Smooth muscle cell (in vitro differentiated cells): Measurements from ENCODE around the gene MARCHF10. TPM values are rescaled to one million over a fixed set of nuclear protein-coding genes. Genes with fewer than 3 reads are reported as not detected.

Source experiments
- DNase-seq: peaks from one replicate; lab custom pipeline; 2025; ENCODE audit not compliant: unreplicated experiment; lab: John Stamatoyannopoulos, UW
- H2AFZ ChIP-seq: fragments of 200-600 bp; sonication (generic); 2 replicates; pipeline ENCODE4 v1.6.0; 2016; ENCODE audit warnings: antibody characterized with exemption, low read depth, mild to moderate bottlenecking
- H3F3A ChIP-seq: fragments of 200-600 bp; sonication (generic); 2 replicates; pipeline ENCODE4 v1.6.0; 2017; ENCODE audit warnings: antibody characterized with exemption, low read depth
- H3K27ac ChIP-seq: fragments of 200-600 bp; sonication (generic); 2 replicates; pipeline ENCODE4 v1.5.1; 2016; ENCODE audit warnings: low read depth, mild to moderate bottlenecking
- H3K27me3 ChIP-seq: fragments of 200-600 bp; sonication (generic); 2 replicates; pipeline ENCODE4 v1.6.1; 2016; ENCODE audit warnings: low read depth, mild to moderate bottlenecking
- H3K36me3 ChIP-seq: fragments of 200-600 bp; sonication (generic); 2 replicates; pipeline ENCODE4 v1.5.1; 2016; ENCODE audit warnings: low read depth
- H3K4me1 ChIP-seq: fragments of 200-600 bp; sonication (generic); 2 replicates; pipeline ENCODE4 v1.5.1; 2016; ENCODE audit warnings: low read depth
- H3K4me2 ChIP-seq: fragments of 200-600 bp; sonication (generic); 2 replicates; pipeline ENCODE4 v1.6.0; 2016; ENCODE audit warnings: mild to moderate bottlenecking
- H3K4me3 ChIP-seq: fragments of 200-600 bp; sonication (generic); 2 replicates; pipeline ENCODE4 v1.5.1; 2016; ENCODE audit warnings: mild to moderate bottlenecking
- H3K79me2 ChIP-seq: fragments of 200-600 bp; sonication (generic); 2 replicates; pipeline ENCODE4 v1.6.0; 2016; ENCODE audit warnings: low read depth, mild to moderate bottlenecking
- H3K9ac ChIP-seq: fragments of 200-600 bp; sonication (generic); 2 replicates; pipeline ENCODE4 v1.6.0; 2016; ENCODE audit warnings: low read depth
- H3K9me3 ChIP-seq: fragments of 200-600 bp; sonication (generic); replicated peaks from 2 replicates; pipeline ENCODE4 v1.5.1; 2016; ENCODE audit warnings: low read depth
- H4K20me1 ChIP-seq: fragments of 200-600 bp; sonication (generic); 2 replicates; pipeline ENCODE4 v1.6.0; 2016; ENCODE audit warnings: low read depth
- WGBS: methylation state at CpG from one replicate; pipeline ENCODE4 v1.1.7; 2016; ENCODE audit warnings: low lambda C conversion rate; 5-methylcytosine and 5-hydroxymethylcytosine counted together
- polyA plus RNA-seq: library from polyadenylated mRNA; unstranded; fragments of >200 nt; fragmentation: Nextera tagmentation; extraction: Ambion mirVana; gene quantifications from 2 replicates; pipeline ENCODE4 v1.2.1, GENCODE V29; 2016
- total RNA-seq: library from RNA; depleted of rRNA; stranded (reverse); fragments of >200 nt; gene quantifications from 2 replicates; pipeline ENCODE4 v1.2.3, GENCODE V29; 2014
- TF ChIP-seq, protein P1 (sequence below): fragments of 200-600 bp; sonication (generic); IDR thresholded peaks from 2 replicates; pipeline ENCODE4 v1.5.1; 2017; ENCODE audit warnings: borderline replicate concordance, mild to moderate bottlenecking, antibody characterized with exemption; ENCODE audit not compliant: insufficient read depth, poor library complexity, severe bottlenecking

MARCHF10 gene
- total and polyA plus RNA-seq, 2 experiments from 2014 or later = not detected

DNA sequence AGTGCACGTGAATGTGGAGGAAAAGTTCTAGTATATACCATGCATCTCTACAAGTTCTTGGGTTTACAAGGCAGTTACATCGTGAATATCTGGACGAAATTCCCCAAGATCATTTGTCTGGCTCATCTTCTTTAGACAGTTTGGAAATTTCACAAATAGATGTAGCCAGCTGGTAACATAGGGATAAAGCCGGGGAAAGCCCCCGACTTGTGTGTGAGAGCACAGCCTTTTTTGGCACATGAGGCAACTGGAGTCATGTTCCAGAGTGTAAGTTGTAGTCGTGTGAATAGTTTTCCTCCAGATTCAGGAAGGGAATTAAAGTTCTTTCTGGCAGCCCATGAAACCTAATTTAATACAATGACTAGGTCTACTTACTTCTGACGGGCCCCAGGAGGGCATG lies 62.3 kb downstream of the MARCHF10 start:
- no peak overlapping the region for H2AFZ ChIP-seq
- H3F3A ChIP-seq = no peaks in the 10 kb centered on the region
- no peaks in the 10 kb centered on the region for H3K27me3 ChIP-seq
- H3K4me3 ChIP-seq = no peak overlapping the region
- no peak overlapping the region for H3K4me2 ChIP-seq
- H3K9ac ChIP-seq = no peak overlapping the region
- 90% methylated on average over 7 of the region's 7 CpGs for WGBS
- TF ChIP-seq, protein P1, sequence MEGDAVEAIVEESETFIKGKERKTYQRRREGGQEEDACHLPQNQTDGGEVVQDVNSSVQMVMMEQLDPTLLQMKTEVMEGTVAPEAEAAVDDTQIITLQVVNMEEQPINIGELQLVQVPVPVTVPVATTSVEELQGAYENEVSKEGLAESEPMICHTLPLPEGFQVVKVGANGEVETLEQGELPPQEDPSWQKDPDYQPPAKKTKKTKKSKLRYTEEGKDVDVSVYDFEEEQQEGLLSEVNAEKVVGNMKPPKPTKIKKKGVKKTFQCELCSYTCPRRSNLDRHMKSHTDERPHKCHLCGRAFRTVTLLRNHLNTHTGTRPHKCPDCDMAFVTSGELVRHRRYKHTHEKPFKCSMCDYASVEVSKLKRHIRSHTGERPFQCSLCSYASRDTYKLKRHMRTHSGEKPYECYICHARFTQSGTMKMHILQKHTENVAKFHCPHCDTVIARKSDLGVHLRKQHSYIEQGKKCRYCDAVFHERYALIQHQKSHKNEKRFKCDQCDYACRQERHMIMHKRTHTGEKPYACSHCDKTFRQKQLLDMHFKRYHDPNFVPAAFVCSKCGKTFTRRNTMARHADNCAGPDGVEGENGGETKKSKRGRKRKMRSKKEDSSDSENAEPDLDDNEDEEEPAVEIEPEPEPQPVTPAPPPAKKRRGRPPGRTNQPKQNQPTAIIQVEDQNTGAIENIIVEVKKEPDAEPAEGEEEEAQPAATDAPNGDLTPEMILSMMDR = no peak
- H3K9me3 ChIP-seq = no peaks in the 10 kb centered on the region
- peaks cover 3% of the 10 kb centered on the region for H3K4me1 ChIP-seq
- no peaks in the 10 kb centered on the region for H3K79me2 ChIP-seq
- no peaks in the 10 kb centered on the region for H4K20me1 ChIP-seq
- H3K27ac ChIP-seq = no peak overlapping the region
- H3K36me3 ChIP-seq = no peaks in the 10 kb centered on the region
- no peak for DNase-seq

DNA sequence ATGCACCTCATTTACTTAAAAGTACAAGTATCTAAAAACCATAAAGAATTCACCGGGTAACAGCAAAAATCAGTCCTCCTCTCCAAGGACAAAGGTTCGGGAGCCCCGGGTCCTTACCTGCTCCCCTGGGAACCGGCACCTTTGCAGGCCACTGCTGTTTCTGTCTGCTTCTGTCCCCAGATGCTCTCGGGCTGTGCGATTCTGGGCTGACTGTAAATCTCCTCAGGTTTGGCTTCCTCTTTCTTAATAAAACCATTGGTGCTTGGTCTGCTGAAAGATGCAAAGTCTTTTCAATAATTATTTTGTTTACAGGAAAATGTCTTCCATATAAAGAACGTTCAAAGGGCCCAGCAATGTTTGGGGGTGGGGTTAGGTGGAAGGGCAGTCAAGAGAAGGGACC lies 63.9 kb downstream of the MARCHF10 start:
- no peaks in the 10 kb centered on the region for H3K36me3 ChIP-seq
- no peaks in the 10 kb centered on the region for H3K27me3 ChIP-seq
- DNase-seq = no peak
- H2AFZ ChIP-seq = no peak overlapping the region
- H4K20me1 ChIP-seq = no peaks in the 10 kb centered on the region
- H3K9ac ChIP-seq = no peak overlapping the region
- H3K79me2 ChIP-seq = no peaks in the 10 kb centered on the region
- TF ChIP-seq, protein P1 = no peak
- H3K4me3 ChIP-seq = no peak overlapping the region
- H3K27ac ChIP-seq = no peak overlapping the region
- H3K4me2 ChIP-seq = no peak overlapping the region
- 90% methylated on average over 7 of the region's 7 CpGs for WGBS
- no peaks in the 10 kb centered on the region for H3F3A ChIP-seq
- H3K9me3 ChIP-seq = no peaks in the 10 kb centered on the region
- H3K4me1 ChIP-seq = no peaks in the 10 kb centered on the region

DNA sequence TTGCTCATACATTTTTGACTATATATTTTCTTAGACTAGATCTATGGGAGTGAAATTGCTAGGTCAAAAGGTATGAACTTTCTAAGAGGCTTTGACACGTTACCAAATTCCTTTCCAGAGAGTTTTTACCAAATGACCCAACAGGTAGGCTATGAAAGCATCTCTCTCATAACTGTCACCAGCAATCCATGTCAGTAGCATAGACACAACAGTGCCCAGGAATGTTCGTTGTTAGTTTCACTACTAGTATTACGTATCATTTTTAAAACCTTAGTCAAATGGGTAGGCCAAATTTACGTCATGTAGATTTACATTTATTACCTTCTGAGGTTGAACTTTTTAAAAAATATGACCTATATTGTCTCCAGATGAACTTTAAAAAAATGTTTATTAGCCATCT lies 66.8 kb downstream of the MARCHF10 start:
- Histone ChIP-seq H3K4me2 (no peak overlapping the region), H3K4me1 (no peaks in the 10 kb centered on the region), H3F3A (no peaks in the 10 kb centered on the region), H3K9ac (no peak overlapping the region), H4K20me1 (no peaks in the 10 kb centered on the region), H3K27me3 (no peaks in the 10 kb centered on the region), H3K27ac (no peak overlapping the region), H3K36me3 (no peaks in the 10 kb centered on the region), H3K79me2 (no peaks in the 10 kb centered on the region), H2AFZ (no peak overlapping the region), H3K9me3 (no peaks in the 10 kb centered on the region), H3K4me3 (no peak overlapping the region)
- 93% methylated on average over 4 of the region's 4 CpGs for WGBS
- DNase-seq = no peak
- TF ChIP-seq, protein P1 = no peak

DNA sequence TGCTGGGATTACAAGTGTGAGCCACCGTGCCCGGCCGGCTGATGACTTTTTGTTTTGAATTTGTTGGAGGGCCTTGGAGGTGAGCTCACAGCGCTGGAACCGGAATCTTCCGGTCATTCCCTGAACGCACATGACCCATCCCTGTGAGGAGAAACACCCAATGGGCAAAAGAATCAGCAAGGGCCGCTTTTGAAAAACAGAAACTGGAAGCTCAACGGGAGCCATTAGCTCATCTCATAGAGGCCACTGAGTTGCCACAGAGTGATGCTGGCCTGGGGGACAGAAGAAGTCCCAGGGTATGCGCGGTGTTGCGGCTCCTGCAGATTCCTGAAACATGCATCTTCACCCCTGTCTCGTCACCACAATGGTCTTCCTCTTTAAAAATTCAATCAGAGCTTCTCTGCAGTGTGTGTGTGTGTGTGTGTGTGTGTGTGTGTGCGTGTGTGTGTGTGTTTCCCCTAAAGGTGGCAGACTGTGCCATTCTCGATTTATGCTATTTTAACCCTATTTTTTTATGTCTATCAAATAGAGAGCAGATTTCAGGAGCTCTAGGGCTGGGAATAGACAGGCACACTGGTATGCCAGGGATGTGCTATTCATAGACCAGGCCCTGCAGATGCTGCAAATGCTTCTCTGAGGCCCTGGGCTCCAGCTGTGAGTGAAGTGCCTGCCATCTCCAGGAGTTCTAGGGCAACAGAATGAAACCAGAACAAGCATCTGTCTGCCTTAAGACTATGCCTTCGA lies 68.3 kb downstream of the MARCHF10 start:
- Histone ChIP-seq H3K4me3 (no peak overlapping the region), H3K9ac (no peak overlapping the region), H3K79me2 (no peaks in the 10 kb centered on the region), H4K20me1 (no peaks in the 10 kb centered on the region), H3K4me2 (no peak overlapping the region), H3K27me3 (no peaks in the 10 kb centered on the region), H3K36me3 (no peaks in the 10 kb centered on the region), H2AFZ (no peak overlapping the region), H3K27ac (no peak overlapping the region), H3K9me3 (no peaks in the 10 kb centered on the region), H3K4me1 (no peaks in the 10 kb centered on the region), H3F3A (no peaks in the 10 kb centered on the region)
- TF ChIP-seq, protein P1 = no peak
- no peak for DNase-seq
- WGBS = 93% methylated on average over 16 of the region's 16 CpGs
